Measurements from ENCODE around the gene SAMSN1. TPM values are rescaled to one million over a fixed set of nuclear protein-coding genes. Genes with fewer than 3 reads are reported as not detected.

Gene SAMSN1
- total RNA-seq, 1 donor from 2014 or later: 18.2 TPM

GRCh38 chr21:14562959-14563358 is 16.8 kb upstream of the SAMSN1 start:
- Histone ChIP-seq H3K9me3 (no peaks in the 10 kb centered on the region), H3K27me3 (no peaks in the 10 kb centered on the region), H3K4me3 (no peak overlapping the region), H3K36me3 (no peaks in the 10 kb centered on the region), H3K4me1 (no peaks in the 10 kb centered on the region), H3K27ac (no peak overlapping the region)
- intact Hi-C loops (cut with DNase I): no loop called here
- DNase-seq: no peak
- no peak for TF ChIP-seq CTCF (IDR thresholded peaks at IDR 0.05)
- ATAC-seq: no peak

- Histone ChIP-seq H3K4me1 (no peaks in the 10 kb centered on the region), H3K36me3 (no peaks in the 10 kb centered on the region), H3K27ac (no peak overlapping the region), H3K4me3 (no peak overlapping the region), H3K9me3 (no peaks in the 10 kb centered on the region), H3K27me3 (no peaks in the 10 kb centered on the region)
- ATAC-seq (no peak), DNase-seq (no peak)
- intact Hi-C loops (cut with DNase I): no loop called here
- TF ChIP-seq CTCF (IDR thresholded peaks at IDR 0.05): no peak
These were observed 14.4 kb upstream of the SAMSN1 start for GRCh38 chr21:14560555-14560954.

- no peak for ATAC-seq
- TF ChIP-seq CTCF (IDR thresholded peaks at IDR 0.05): no peak
These were observed 14.0 kb upstream of the SAMSN1 start for GRCh38 chr21:14560139-14560538.

GRCh38 chr21:14559102-14559501 is 13.0 kb upstream of the SAMSN1 start:
- TF ChIP-seq CTCF (IDR thresholded peaks at IDR 0.05): no peak
- no peaks in the 10 kb centered on the region for H3K27me3 ChIP-seq
- H3K36me3 ChIP-seq: no peaks in the 10 kb centered on the region
- ATAC-seq: no peak
- DNase-seq: no peak
- H3K27ac ChIP-seq: no peak overlapping the region
- no peak overlapping the region for H3K4me3 ChIP-seq
- intact Hi-C loops (cut with DNase I): no loop called here
- H3K4me1 ChIP-seq: no peaks in the 10 kb centered on the region
- no peaks in the 10 kb centered on the region for H3K9me3 ChIP-seq

More at GRCh38 chr21:14560139-14560538, 14.0 kb upstream of the SAMSN1 start:
- Histone ChIP-seq H3K9me3 (no peaks in the 10 kb centered on the region), H3K4me3 (no peak overlapping the region), H3K4me1 (no peaks in the 10 kb centered on the region), H3K27me3 (no peaks in the 10 kb centered on the region), H3K27ac (no peak overlapping the region), H3K36me3 (no peaks in the 10 kb centered on the region)
- no peak for DNase-seq
- intact Hi-C loops (cut with DNase I): no loop called here

- ATAC-seq (no peak), DNase-seq (no peak)
- intact Hi-C loops (cut with DNase I): no loop called here
- Histone ChIP-seq H3K4me3 (no peak overlapping the region), H3K4me1 (no peaks in the 10 kb centered on the region), H3K36me3 (no peaks in the 10 kb centered on the region), H3K27ac (no peak overlapping the region), H3K27me3 (no peaks in the 10 kb centered on the region), H3K9me3 (no peaks in the 10 kb centered on the region)
- no peak for TF ChIP-seq CTCF (IDR thresholded peaks at IDR 0.05)
These were observed 11.3 kb upstream of the SAMSN1 start for GRCh38 chr21:14557413-14557812.

- intact Hi-C loops (cut with DNase I): no loop called here
- no peaks in the 10 kb centered on the region for H3K36me3 ChIP-seq
- DNase-seq (no peak), ATAC-seq (no peak)
- no peaks in the 10 kb centered on the region for H3K9me3 ChIP-seq
- no peak for TF ChIP-seq CTCF (IDR thresholded peaks at IDR 0.05)
- H3K27me3 ChIP-seq: no peaks in the 10 kb centered on the region
- no peaks in the 10 kb centered on the region for H3K4me1 ChIP-seq
- no peak overlapping the region for H3K4me3 ChIP-seq
- H3K27ac ChIP-seq: no peak overlapping the region
These were observed 8.8 kb upstream of the SAMSN1 start for GRCh38 chr21:14554948-14555347.
